Fibroblast of the aortic adventitia (primary cell): ENCODE measurements around the gene CABLES2. TPM values are rescaled to one million over a fixed set of nuclear protein-coding genes. Genes with fewer than 3 reads are reported as not detected.
"Not testable (repeated sequence)": the region's sequence is repeated elsewhere in the genome, so short reads cannot be mapped to it uniquely, and the experiment has no call there.

ENCODE experiments used
- DNase-seq: peaks from one replicate; pipeline ENCODE4 v3.0.0-alpha.2; 2010; ENCODE audit warnings: low read depth
- H3K4me3 ChIP-seq: 2 replicates; pipeline ENCODE4 v1.5.1; 2011; ENCODE audit warnings: low read depth, mild to moderate bottlenecking, control low read depth, low read length, moderate library complexity
- total RNA-seq: library from RNA; depleted of rRNA; stranded (reverse); fragments of >200 nt; gene quantifications from 2 replicates; pipeline ENCODE4 v1.2.3, GENCODE V29; 2012; ENCODE audit warnings: low replicate concordance
- TF ChIP-seq, protein P1 (sequence below): IDR thresholded peaks from 2 replicates; pipeline ENCODE4 v1.5.1; 2011; ENCODE audit warnings: mild to moderate bottlenecking, low read length, control low read depth, inconsistent platforms; ENCODE audit not compliant: insufficient read depth

Gene CABLES2
- total RNA-seq, 1 donor, result 4.3 TPM

DNA sequence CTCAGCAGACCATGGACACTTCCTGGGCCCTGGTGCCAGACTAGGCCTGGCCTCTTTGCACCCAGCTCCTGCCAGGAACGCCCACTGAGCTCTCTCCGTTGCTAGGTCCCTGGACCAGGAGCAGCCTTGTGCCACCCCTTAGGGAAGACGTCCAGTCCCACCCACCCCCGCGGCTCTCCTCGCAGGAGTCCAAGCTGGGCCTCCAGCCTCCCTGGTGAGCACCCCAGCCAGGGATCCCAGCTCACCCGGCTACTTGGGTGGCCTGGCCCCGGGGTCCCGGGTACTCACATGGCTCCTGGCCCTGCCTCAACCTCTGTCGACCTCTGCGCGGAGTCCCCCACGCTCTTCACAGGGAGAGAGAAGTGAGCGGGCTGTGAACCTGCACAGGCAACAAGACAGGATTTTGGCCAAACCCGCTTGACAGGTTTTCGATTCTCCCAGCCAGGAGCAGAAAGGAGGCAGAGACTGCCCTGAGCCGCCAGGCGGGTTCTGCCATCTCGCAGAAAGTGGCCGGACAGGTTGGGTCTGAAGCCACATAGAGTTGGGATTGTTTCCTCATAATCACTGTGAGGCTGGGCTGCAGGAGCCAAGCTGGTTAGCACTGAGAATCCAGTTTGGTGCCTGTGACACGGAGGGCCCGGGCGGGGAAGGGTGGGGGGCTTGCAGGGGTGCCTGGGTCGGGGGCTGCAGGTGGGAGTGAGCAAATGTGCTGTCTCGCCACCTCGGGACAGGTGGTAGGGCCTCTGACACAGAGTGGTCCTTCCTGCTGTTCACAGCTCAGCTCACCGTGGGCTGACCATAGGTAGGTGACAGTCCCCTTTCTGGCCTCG is 20.3 kb upstream of the CABLES2 start, which contains the start of gene RBBP8NL:
Gene RBBP8NL, minus strand, starts transcription at position 368 of the 830 bp plus-strand sequence. CDS start 7,892 bp downstream, outside the sequence.
- no peak within 1 kb of the TSS for H3K4me3 ChIP-seq
- no peak for DNase-seq
- TF ChIP-seq, protein P1, sequence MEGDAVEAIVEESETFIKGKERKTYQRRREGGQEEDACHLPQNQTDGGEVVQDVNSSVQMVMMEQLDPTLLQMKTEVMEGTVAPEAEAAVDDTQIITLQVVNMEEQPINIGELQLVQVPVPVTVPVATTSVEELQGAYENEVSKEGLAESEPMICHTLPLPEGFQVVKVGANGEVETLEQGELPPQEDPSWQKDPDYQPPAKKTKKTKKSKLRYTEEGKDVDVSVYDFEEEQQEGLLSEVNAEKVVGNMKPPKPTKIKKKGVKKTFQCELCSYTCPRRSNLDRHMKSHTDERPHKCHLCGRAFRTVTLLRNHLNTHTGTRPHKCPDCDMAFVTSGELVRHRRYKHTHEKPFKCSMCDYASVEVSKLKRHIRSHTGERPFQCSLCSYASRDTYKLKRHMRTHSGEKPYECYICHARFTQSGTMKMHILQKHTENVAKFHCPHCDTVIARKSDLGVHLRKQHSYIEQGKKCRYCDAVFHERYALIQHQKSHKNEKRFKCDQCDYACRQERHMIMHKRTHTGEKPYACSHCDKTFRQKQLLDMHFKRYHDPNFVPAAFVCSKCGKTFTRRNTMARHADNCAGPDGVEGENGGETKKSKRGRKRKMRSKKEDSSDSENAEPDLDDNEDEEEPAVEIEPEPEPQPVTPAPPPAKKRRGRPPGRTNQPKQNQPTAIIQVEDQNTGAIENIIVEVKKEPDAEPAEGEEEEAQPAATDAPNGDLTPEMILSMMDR, result no peak

DNA sequence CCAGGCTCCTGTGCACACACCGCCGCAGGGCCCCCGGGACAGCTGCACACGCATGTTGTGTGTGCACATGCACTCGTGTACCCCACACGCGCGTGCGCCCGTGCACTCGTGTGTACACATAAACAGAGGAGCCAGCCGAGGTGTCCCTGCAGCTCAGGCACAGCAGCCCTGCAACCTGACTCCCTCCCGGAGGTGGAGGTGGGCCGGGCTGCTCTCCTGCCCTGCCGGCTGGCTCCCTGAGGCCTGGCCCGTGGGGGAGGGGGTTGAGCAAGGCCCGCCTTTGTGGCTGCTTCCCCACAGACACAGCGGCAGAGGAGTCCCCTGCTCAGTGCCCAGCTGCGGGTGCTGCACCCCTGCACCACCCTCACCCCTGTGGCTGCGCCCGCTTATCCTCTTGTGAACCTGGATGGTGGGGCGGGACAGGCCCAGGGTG is 19.6 kb upstream of the CABLES2 start:
- H3K4me3 ChIP-seq, result no peak overlapping the region
- DNase-seq, result no peak
- TF ChIP-seq, protein P1, result no peak

DNA sequence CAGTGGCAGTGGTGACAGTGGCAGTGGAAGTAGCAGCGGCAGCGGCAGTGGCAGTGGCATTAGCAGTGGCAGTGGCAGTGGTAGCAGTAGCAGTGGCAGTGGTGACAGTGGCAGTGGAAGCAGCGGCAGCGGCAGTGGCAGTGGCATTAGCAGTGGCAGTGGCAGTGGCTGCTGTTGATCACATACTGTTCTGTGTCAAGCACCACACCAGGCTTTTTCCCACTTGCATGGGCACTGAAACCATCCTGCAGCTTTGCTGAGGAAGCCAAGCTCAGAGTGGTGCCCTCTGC is 18.9 kb upstream of the CABLES2 start:
- H3K4me3 ChIP-seq, DNase-seq: not testable (repeated sequence)

DNA sequence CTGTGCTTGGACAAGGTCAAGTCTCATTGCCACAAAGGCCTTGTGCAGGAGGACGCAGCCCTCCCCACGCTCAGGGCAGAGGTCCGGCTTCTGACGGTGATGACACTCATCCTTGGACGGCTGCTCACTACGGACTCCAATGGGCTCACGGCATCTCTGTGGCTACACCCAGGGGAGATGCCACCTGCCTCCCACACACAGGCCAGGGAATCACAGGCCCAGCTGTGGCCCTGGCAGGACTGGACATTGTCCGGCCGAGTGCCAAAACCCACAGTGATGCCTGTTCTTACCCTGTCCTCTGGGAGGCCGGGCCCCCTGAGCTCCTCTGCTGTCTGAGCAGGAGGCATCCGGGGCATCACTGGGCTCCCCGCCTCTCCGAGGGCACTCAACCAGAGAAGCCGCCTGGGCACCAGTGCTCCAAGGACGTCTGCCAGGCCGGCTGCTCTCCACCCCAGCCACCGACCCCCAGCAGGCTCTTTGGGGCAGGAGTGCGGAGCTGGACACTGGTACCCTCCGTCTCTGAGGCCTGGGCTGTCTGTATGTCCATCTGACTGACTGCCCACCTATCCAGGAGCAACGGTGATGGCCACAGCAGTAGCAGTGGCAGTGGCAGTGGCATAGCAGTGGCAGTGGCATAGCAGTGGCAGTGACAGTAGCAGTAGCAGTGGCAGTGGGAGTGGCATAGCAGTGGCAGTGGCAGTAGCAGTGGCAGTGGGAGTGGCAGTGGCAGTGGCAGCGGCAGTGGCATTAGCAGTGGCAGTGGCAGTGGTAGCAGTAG is 18.4 kb upstream of the CABLES2 start:
- no peak overlapping the region for H3K4me3 ChIP-seq
- TF ChIP-seq, protein P1, result no peak
- DNase-seq, result no peak

DNA sequence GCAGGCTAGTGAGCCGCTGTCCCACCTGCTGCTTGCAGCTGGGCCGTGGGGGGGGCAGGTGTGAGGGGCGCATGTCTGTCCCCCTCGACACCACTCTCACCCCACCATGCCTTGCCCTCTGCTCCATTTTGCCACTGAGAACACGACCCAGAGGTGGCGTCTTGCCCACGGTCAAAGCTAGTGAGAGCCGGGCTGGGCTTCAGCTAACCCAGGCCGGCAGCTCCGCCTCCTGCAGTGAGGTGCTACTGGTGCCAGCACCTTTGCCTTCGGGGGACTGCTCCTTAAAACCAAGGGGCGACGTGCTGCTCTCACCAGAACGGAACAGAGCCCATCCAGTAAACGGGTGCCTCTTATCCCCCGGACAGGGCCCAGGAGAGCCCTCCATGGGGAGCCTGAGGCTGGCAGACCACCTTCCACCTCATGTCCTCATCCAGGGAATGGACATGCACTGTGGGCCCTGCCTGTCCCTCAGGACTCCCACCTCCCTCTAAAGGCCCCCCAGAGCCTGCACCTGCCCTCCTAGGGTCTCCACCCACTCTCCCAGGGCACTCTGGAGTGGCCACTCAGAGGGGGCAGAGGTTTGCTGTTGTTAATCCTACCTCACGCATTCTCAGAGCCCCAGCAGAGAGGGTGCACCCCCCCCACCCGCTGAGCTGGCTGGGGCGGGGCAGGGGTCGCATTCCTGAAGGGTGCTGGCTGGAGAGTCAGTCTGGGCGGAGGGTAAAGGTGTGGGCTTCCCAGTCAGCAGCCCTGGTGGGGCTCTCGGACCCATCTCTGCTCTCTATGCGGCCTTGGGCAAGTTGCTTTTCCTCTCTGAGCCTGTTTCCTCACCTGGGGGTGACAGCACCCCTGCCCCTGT is 17.4 kb upstream of the CABLES2 start:
- DNase-seq, result no peak
- H3K4me3 ChIP-seq, result no peak overlapping the region
- TF ChIP-seq, protein P1, result no peak

DNA sequence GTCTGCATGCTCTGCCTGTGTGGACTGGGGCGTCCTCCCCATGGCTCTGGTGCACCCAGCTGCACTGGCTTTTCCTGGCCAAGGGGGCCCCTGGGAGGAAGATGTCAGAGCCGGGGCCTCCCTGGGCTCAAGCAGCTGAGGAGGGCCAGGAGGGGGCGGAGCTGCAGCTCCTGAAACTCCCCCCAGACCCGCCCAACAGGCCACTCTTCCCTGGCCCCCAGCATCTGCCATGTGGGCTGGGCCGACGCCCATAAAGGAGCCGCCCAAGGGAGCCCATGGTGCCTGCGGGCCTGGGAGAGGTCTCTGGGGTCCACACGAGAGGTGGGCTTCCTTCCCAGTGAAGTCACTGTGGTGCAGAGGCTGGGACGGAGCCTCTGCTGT is 16.2 kb upstream of the CABLES2 start:
- no peak for DNase-seq
- no peak overlapping the region for H3K4me3 ChIP-seq
- TF ChIP-seq, protein P1, result no peak
